HEK293 (cell line): ENCODE measurements around the gene IL15RA.
"Not testable (repeated sequence)": the region's sequence is repeated elsewhere in the genome, so short reads cannot be mapped to it uniquely, and the experiment has no call there.

Experiments
- CTCF ChIA-PET: fragments of 350-600 bp; formaldehyde crosslinking; extraction: SDS; loops from one replicate; lab custom pipeline; 2021; ENCODE audit warnings: antibody characterized with exemption; lab: Yijun Ruan, JAX
- POLR2A ChIA-PET: fragments of 300-600 bp; formaldehyde crosslinking; extraction: SDS; loops from one replicate; lab custom pipeline; 2020; ENCODE audit warnings: antibody characterized with exemption, inconsistent platforms; lab: Yijun Ruan, JAX
- H3K27ac ChIP-seq: fragments of 200-500 bp; sonication (Bioruptor generic); 2 replicates; pipeline ENCODE4 v1.5.1; 2014; ENCODE audit warnings: low read depth, low read length, control low read depth, inconsistent platforms; ENCODE audit errors: extremely low read depth
- H3K36me3 ChIP-seq, 2 experiments: fragments of 200-500 bp in 1 of 2; sonication (Bioruptor generic) in 1 of 2; 1 replicate in 1 of 2; 2 replicates in 1 of 2; pipeline ENCODE4 v1.5.1; 2014 to 2017; ENCODE audit warnings: inconsistent platforms in 2 of 2, low read length in 2 of 2; ENCODE audit not compliant: control insufficient read depth in 2 of 2, insufficient read depth in 1 of 2
- H3K4me1 ChIP-seq: fragments of 200-500 bp; sonication (Bioruptor generic); 2 replicates; pipeline ENCODE4 v1.5.1; 2014; ENCODE audit warnings: mild to moderate bottlenecking, low read length, inconsistent platforms; ENCODE audit not compliant: control insufficient read depth, insufficient read depth
- H3K4me3 ChIP-seq: 2 replicates; pipeline ENCODE4 v1.5.1; 2011; ENCODE audit warnings: low read depth, mild to moderate bottlenecking, control low read depth, low read length, moderate library complexity
- H3K9me3 ChIP-seq: fragments of 200-500 bp; sonication (Bioruptor generic); 2 replicates; pipeline ENCODE4 v1.5.1; 2014; ENCODE audit warnings: low read depth, low read length, inconsistent platforms; ENCODE audit not compliant: control insufficient read depth, insufficient read depth
- KLF9 ChIP-seq: fragments of 450-650 bp; formaldehyde crosslinking; IDR thresholded peaks from 2 replicates; pipeline ENCODE4 v1.5.1; 2016; ENCODE audit warnings: missing biosample characterization, missing genetic modification characterization, low read depth
- OSR2 ChIP-seq: fragments of 450-650 bp; formaldehyde crosslinking; IDR thresholded peaks from 2 replicates; pipeline ENCODE4 v1.5.1; 2016; ENCODE audit warnings: missing biosample characterization, missing genetic modification characterization
- SP2 ChIP-seq: fragments of 450-650 bp; formaldehyde crosslinking; IDR thresholded peaks from 2 replicates; pipeline ENCODE4 v1.5.1; 2016; ENCODE audit warnings: missing biosample characterization, missing genetic modification characterization
- SP7 ChIP-seq: fragments of 450-650 bp; formaldehyde crosslinking; IDR thresholded peaks from 2 replicates; pipeline ENCODE4 v1.5.1; 2016; ENCODE audit warnings: missing biosample characterization, missing genetic modification characterization
- ZBTB1 ChIP-seq: fragments of 450-650 bp; formaldehyde crosslinking; IDR thresholded peaks from 2 replicates; pipeline ENCODE4 v1.5.1; 2016; ENCODE audit warnings: missing biosample characterization, missing genetic modification characterization
- ZBTB20 ChIP-seq: fragments of 450-650 bp; formaldehyde crosslinking; IDR thresholded peaks from 2 replicates; pipeline ENCODE4 v1.5.1; 2016; ENCODE audit warnings: missing biosample characterization, missing genetic modification characterization
- ZBTB21 ChIP-seq: fragments of 450-650 bp; formaldehyde crosslinking; IDR thresholded peaks from 2 replicates; pipeline ENCODE4 v1.5.1; 2017; ENCODE audit warnings: missing biosample characterization, missing genetic modification characterization
- ZNF175 ChIP-seq: fragments of 450-650 bp; formaldehyde crosslinking; IDR thresholded peaks from 2 replicates; pipeline ENCODE4 v1.5.1; 2016; ENCODE audit warnings: missing biosample characterization, missing genetic modification characterization
- ZNF544 ChIP-seq: fragments of 450-650 bp; formaldehyde crosslinking; IDR thresholded peaks from 2 replicates; pipeline ENCODE4 v1.5.0; 2017; ENCODE audit warnings: missing biosample characterization, missing genetic modification characterization
- ZNF548 ChIP-seq: fragments of 450-650 bp; formaldehyde crosslinking; IDR thresholded peaks from 2 replicates; pipeline ENCODE4 v1.5.1; 2016; ENCODE audit warnings: missing biosample characterization, missing genetic modification characterization
- ZNF585B ChIP-seq: fragments of 450-650 bp; formaldehyde crosslinking; IDR thresholded peaks from 2 replicates; pipeline ENCODE4 v1.5.1; 2016; ENCODE audit warnings: missing biosample characterization, missing genetic modification characterization
- ZNF600 ChIP-seq: fragments of 450-650 bp; formaldehyde crosslinking; IDR thresholded peaks from 2 replicates; pipeline ENCODE4 v1.5.1; 2016; ENCODE audit warnings: missing biosample characterization, missing genetic modification characterization
- ZNF76 ChIP-seq: fragments of 450-650 bp; formaldehyde crosslinking; IDR thresholded peaks from 2 replicates; pipeline ENCODE4; 2016; ENCODE audit warnings: low read depth, missing biosample characterization, missing genetic modification characterization, borderline replicate concordance
- ZNF792 ChIP-seq: fragments of 450-650 bp; formaldehyde crosslinking; IDR thresholded peaks from 2 replicates; pipeline ENCODE4 v1.5.1; 2016; ENCODE audit warnings: missing biosample characterization, missing genetic modification characterization
- ZSCAN23 ChIP-seq: fragments of 450-650 bp; formaldehyde crosslinking; IDR thresholded peaks from 2 replicates; pipeline ENCODE4 v1.5.1; 2016; ENCODE audit warnings: missing biosample characterization, missing genetic modification characterization
- ZSCAN30 ChIP-seq: fragments of 450-650 bp; IDR thresholded peaks from 2 replicates; pipeline ENCODE4 v1.5.1; 2018; ENCODE audit warnings: missing biosample characterization, mild to moderate bottlenecking, missing genetic modification characterization, moderate library complexity
- TF ChIP-seq, protein P1 (sequence below): fragments of 450-650 bp; formaldehyde crosslinking; IDR thresholded peaks from 2 replicates; pipeline ENCODE4 v1.5.1; 2016; ENCODE audit warnings: missing biosample characterization, missing genetic modification characterization
- TF ChIP-seq, protein P2 (sequence below): fragments of 450-650 bp; formaldehyde crosslinking; IDR thresholded peaks from 2 replicates; pipeline ENCODE4 v1.5.1; 2016; ENCODE audit warnings: missing biosample characterization, missing genetic modification characterization
- TF ChIP-seq, protein P3 (sequence below): fragments of 450-650 bp; formaldehyde crosslinking; IDR thresholded peaks from 2 replicates; pipeline ENCODE4 v1.5.1; 2016; ENCODE audit warnings: missing biosample characterization, missing genetic modification characterization

IL15RA gene

DNA sequence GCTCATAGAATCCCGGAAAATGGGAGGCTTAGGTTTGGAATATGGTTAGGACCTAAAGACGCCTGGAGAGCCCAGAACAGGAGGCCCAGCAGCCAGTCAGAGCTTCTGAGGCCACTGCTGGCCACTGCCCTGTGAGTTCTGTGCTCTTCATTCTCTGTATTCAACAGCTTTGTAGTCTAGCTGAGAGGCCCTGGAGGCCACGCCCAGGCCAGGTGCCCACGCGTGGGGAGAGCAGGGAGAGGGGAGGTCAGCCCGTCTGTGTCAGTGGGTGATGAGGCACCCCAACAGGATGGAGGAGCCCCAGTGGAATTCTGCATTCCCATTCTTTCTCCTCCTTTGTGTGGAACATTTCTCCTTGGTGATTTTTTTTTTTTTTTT lies 29.1 kb downstream of the IL15RA start:
- H3K9me3 ChIP-seq = no peaks in the 10 kb centered on the region
- TF ChIP-seq ZBTB20 (no peak), ZNF792 (tag by site-specific recombination) (no peak), ZSCAN30 (tag by site-specific recombination) (no peak), SP2 (no peak), ZNF544 (tag by site-specific recombination) (no peak), ZNF548 (tag by site-specific recombination) (no peak), ZBTB21 (no peak), ZNF585B (tag by site-specific recombination) (no peak), KLF9 (tag by site-specific recombination) (no peak), OSR2 (tag by site-specific recombination) (no peak), ZSCAN23 (tag by site-specific recombination) (no peak), SP7 (no peak), ZNF175 (tag by site-specific recombination) (no peak), ZBTB1 (tag by site-specific recombination) (no peak)
- TF ChIP-seq, protein P1, sequence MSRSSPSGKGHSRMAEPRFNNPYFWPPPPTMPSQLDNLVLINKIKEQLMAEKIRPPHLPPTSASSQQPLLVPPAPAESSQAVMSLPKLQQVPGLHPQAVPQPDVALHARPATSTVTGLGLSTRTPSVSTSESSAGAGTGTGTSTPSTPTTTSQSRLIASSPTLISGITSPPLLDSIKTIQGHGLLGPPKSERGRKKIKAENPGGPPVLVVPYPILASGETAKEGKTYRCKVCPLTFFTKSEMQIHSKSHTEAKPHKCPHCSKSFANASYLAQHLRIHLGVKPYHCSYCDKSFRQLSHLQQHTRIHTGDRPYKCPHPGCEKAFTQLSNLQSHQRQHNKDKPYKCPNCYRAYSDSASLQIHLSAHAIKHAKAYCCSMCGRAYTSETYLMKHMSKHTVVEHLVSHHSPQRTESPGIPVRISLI (tag by site-specific recombination) = no peak
- TF ChIP-seq, protein P2, sequence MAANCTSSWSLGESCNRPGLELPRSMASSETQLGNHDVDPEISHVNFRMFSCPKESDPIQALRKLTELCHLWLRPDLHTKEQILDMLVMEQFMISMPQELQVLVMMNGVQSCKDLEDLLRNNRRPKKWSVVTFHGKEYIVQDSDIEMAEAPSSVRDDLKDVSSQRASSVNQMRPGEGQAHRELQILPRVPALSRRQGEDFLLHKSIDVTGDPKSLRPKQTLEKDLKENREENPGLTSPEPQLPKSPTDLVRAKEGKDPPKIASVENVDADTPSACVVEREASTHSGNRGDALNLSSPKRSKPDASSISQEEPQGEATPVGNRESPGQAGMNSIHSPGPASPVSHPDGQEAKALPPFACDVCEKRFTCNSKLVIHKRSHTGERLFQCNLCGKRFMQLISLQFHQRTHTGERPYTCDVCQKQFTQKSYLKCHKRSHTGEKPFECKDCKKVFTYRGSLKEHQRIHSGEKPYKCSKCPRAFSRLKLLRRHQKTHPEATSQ (tag by site-specific recombination) = no peak
- TF ChIP-seq, all 188 proteins: peak for 0
- H3K4me1 ChIP-seq = no peaks in the 10 kb centered on the region
- H3K4me3 ChIP-seq = no peak overlapping the region
- no peak overlapping the region for H3K27ac ChIP-seq
- POLR2A ChIA-PET = no interaction called here
- CTCF ChIA-PET = no interaction called here
- no peaks in the 10 kb centered on the region for H3K36me3 ChIP-seq

DNA sequence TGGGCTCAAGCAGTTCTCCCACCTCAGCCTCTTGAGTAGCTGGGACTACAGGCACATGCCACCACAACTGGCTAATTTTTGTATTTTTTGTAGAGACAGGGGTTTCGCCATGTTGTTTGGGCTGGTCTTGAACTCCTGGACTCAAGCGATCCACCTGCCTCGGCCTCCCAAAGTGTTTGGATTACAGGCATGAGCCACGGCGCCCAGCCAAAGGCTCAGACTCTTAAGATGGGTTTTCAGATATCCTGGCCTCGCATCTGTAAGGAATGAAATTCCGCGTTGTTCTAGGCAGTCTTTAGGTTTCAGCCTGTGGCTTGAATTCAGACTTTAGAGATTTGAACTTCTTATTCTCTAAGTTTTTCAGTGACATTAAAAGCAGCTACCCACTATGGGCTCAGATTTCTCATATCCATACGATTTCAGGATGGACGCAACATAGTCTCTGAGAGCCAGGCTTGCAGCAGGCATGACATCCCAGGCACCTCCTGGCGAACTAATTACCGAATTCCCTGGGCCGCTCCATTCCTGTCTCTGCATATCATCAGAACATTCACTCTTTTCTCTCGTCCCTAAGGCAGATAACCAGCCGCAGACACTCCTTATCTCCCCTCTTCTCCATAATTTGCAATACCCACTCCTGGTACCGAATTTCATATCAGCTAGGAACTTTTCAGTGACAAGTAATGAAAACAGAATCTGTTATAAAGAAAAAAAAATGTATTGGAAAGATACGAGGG lies 29.7 kb downstream of the IL15RA start:
- ChIA-PET POLR2A (no interaction called here), CTCF (no interaction called here)
- Histone ChIP-seq H3K4me3 (no peak overlapping the region), H3K4me1 (no peaks in the 10 kb centered on the region), H3K36me3 (no peaks in the 10 kb centered on the region), H3K27ac (no peak overlapping the region), H3K9me3 (no peaks in the 10 kb centered on the region)
- TF ChIP-seq ZNF76 (tag by site-specific recombination) = no peak

DNA sequence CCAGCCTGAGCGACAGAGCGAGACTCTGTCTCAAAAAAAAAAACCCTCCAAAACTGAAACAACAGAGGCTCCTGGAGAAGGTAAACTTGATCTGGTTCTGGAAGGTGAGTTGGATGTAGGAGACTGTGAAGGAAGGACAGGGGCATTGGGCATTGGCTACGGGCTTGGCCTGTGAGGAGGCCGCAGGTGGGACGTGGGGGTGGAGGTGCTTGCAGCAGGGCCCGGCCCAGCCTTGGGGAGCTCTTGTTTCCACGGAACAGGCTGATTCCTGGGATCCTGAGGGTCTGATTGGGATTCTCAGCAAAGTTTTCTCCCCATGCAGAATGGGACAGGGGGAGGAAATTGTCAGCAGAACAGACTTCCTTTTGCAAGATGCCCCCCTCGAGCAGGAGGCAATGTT lies 30.6 kb downstream of the IL15RA start:
- TF ChIP-seq ZNF600 (tag by site-specific recombination) = 0 out of 2 replicates have a peak, but pooled peaks have one; percentile 34
- TF ChIP-seq, protein P3, sequence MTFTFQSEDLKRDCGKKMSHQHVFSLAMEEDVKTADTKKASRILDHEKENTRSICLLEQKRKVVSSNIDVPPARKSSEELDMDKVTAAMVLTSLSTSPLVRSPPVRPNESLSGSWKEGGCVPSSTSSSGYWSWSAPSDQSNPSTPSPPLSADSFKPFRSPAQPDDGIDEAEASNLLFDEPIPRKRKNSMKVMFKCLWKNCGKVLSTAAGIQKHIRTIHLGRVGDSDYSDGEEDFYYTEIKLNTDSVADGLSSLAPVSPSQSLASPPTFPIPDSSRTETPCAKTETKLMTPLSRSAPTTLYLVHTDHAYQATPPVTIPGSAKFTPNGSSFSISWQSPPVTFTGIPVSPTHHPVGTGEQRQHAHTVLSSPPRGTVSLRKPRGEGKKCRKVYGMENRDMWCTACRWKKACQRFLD (tag by site-specific recombination) = no peak
- H3K9me3 ChIP-seq = no peaks in the 10 kb centered on the region
- H3K36me3 ChIP-seq = no peaks in the 10 kb centered on the region
- ChIA-PET POLR2A (interaction anchor here (0.6 kb wide), 1 partner anchor 64 kb away, joined by 3 read pairs; no protein-coding TSS in a partner anchor), CTCF (interaction anchor here (0.7 kb wide), 1 partner anchor 379 kb away, joined by 3 read pairs; no protein-coding TSS in a partner anchor)
- no peak overlapping the region for H3K4me3 ChIP-seq
- H3K27ac ChIP-seq = no peak overlapping the region
- no peaks in the 10 kb centered on the region for H3K4me1 ChIP-seq

DNA sequence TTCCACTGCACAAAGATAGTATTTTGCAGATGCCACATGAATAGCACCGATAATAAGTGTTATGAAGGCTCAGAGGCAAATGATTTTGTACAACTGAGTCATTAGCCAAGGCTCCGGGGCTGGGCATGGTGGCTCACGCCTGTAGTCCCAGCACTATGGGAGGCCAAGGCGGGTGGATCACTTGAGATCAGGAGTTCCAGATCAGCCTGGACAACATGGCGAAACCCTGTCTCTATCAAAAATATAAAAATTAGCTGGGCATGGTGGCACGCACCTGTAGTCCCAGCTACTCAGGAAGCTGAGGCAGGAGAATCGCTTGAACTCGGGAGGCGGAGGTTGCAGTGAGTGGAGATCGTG lies 30.9 kb downstream of the IL15RA start:
- H3K36me3 ChIP-seq, H3K27ac ChIP-seq, POLR2A ChIA-PET, H3K9me3 ChIP-seq, H3K4me3 ChIP-seq, H3K4me1 ChIP-seq: not testable (repeated sequence)
- CTCF ChIA-PET = interaction anchor here (0.7 kb wide), 1 partner anchor 380 kb away, joined by 3 read pairs; no protein-coding TSS in a partner anchor
